Measurements from ENCODE around the gene LAMA5.

LAMA5 gene

GRCh38 chr20:62357187-62357667 is 9.9 kb downstream of the LAMA5 start:
- DNase-seq (ENCODE audit: low spot score) = peak; percentile 82

- no peak for DNase-seq (ENCODE audit: low spot score)
These were observed 10.4 kb downstream of the LAMA5 start for GRCh38 chr20:62356589-62357186.

GRCh38 chr20:62355878-62356588 is 11.1 kb downstream of the LAMA5 start:
- no peak for DNase-seq (ENCODE audit: low spot score)

GRCh38 chr20:62355516-62355877 is 11.6 kb downstream of the LAMA5 start:
- DNase-seq (ENCODE audit: low spot score) = no peak

GRCh38 chr20:62354811-62355341 is 12.2 kb downstream of the LAMA5 start:
- DNase-seq (ENCODE audit: low spot score) = no peak

- no peak for DNase-seq (ENCODE audit: low spot score)
These were observed 12.9 kb downstream of the LAMA5 start for GRCh38 chr20:62354031-62354808.

- no peak for DNase-seq (ENCODE audit: low spot score)
These were observed 13.7 kb downstream of the LAMA5 start for GRCh38 chr20:62353289-62354030.

GRCh38 chr20:62352402-62353288 is 14.5 kb downstream of the LAMA5 start:
- no peak for DNase-seq (ENCODE audit: low spot score)

GRCh38 chr20:62351469-62352401 is 15.4 kb downstream of the LAMA5 start:
- no peak for DNase-seq (ENCODE audit: low spot score)

- no peak for DNase-seq (ENCODE audit: low spot score)
These were observed 16.3 kb downstream of the LAMA5 start for GRCh38 chr20:62350629-62351422.

- no peak for DNase-seq (ENCODE audit: low spot score)
These were observed 16.9 kb downstream of the LAMA5 start for GRCh38 chr20:62350098-62350628.

- DNase-seq (ENCODE audit: low spot score) = no peak
These were observed 17.5 kb downstream of the LAMA5 start for GRCh38 chr20:62349556-62350097.

- no peak for DNase-seq (ENCODE audit: low spot score)
These were observed 18.5 kb downstream of the LAMA5 start for GRCh38 chr20:62348604-62349003.

- DNase-seq (ENCODE audit: low spot score) = no peak
These were observed 19.7 kb downstream of the LAMA5 start for GRCh38 chr20:62347445-62347844.

GRCh38 chr20:62347151-62347404 is 20.0 kb downstream of the LAMA5 start:
- no peak for DNase-seq (ENCODE audit: low spot score)

GRCh38 chr20:62346398-62347150 is 20.5 kb downstream of the LAMA5 start:
- DNase-seq (ENCODE audit: low spot score) = no peak

GRCh38 chr20:62345681-62346370 is 21.3 kb downstream of the LAMA5 start:
- DNase-seq (ENCODE audit: low spot score) = no peak
